GM12872 (cell line): ENCODE results near the gene NSMCE1.

Source experiments
- TF ChIP-seq, protein P1 (sequence below): IDR thresholded peaks from 3 replicates; pipeline ENCODE4 v1.5.1; 2011; ENCODE audit warnings: low read depth, mild to moderate bottlenecking, low read length, moderate library complexity; ENCODE audit not compliant: insufficient read depth

NSMCE1 gene

GRCh38 chr16:27237219-27238015 is 31.2 kb downstream of the NSMCE1 start:
- TF ChIP-seq, protein P1, sequence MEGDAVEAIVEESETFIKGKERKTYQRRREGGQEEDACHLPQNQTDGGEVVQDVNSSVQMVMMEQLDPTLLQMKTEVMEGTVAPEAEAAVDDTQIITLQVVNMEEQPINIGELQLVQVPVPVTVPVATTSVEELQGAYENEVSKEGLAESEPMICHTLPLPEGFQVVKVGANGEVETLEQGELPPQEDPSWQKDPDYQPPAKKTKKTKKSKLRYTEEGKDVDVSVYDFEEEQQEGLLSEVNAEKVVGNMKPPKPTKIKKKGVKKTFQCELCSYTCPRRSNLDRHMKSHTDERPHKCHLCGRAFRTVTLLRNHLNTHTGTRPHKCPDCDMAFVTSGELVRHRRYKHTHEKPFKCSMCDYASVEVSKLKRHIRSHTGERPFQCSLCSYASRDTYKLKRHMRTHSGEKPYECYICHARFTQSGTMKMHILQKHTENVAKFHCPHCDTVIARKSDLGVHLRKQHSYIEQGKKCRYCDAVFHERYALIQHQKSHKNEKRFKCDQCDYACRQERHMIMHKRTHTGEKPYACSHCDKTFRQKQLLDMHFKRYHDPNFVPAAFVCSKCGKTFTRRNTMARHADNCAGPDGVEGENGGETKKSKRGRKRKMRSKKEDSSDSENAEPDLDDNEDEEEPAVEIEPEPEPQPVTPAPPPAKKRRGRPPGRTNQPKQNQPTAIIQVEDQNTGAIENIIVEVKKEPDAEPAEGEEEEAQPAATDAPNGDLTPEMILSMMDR = no peak

GRCh38 chr16:27236635-27237218 is 31.8 kb downstream of the NSMCE1 start:
- TF ChIP-seq, protein P1 = no peak

GRCh38 chr16:27235938-27236245 is 32.7 kb downstream of the NSMCE1 start:
- TF ChIP-seq, protein P1 = no peak

DNA sequence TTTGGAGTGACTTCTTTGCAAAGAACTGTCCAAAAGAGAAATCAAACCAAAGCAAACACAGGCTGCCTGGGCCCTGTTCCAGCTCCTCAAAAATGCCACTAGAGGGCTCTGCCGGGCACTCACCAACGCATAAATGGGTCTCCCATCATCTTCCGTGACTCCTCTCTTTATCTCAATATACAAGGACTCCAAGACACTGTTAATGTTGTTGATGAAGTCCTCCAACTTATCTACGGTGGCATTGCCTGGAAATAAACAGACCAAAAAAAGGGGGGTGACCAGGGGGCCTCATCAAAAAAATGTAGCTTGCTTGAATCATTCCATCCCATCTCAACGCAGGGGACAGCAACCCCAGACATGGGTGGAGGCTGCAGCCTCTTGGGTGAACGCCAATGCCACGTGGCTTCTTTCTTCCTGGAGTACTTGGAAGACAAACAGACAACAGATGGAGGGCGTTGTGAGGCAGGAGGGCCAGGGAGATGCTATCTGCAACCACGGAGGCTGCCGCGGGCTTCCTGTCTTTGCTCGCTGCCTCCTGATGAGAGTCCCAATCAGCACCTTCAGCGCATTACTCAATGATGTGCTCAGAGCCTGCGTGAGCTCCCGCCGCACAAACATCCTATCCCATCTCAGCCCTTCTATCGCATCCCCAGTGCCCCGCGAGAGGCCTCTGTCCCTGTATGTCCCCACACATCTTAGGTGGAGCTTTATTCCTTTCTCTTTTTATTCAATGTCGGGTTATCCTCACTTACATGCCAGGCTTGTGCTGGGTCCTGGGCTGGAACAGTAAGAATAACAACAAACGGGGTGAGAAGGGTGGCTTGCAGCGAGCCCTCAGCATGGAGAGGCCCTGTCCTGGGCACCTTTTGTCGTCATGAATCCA is 33.3 kb downstream of the NSMCE1 start:
- TF ChIP-seq, protein P1 = peak; percentile 84

- TF ChIP-seq, protein P1 = no peak
These were observed 34.0 kb downstream of the NSMCE1 start for GRCh38 chr16:27234603-27235002.

DNA sequence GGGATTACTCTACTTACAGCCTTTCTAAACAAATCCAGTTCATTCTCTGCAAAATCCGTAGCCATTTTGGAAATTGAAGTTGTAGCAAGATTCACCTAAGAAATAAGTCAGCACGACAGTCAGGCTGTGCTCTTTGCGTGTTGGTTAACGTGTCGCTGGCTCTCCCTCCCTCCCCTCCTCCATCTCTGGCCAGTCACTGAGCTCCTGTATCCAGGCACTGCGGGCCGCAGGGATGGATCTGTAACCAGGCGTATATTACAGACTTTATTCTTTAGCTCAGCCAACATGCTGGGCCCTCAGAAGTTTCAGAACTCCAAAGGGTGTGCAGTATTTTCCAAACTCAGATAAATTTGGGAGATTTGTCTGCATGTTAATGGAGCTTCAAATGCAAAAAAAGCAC is 34.4 kb downstream of the NSMCE1 start:
- TF ChIP-seq, protein P1 = no peak

GRCh38 chr16:27233731-27234130 is 34.8 kb downstream of the NSMCE1 start:
- TF ChIP-seq, protein P1 = no peak
